ENCODE data around the gene UVSSA. TPM values are rescaled to one million over a fixed set of nuclear protein-coding genes. Genes with fewer than 3 reads are reported as not detected.
A peak's percentile ranks its signal among the peaks of the same experiment; 100 is the strongest.

UVSSA gene
- total and polyA plus RNA-seq, 2 donors (not counting 1 experiment from before 2014, with no cell fraction given), result 34.6 to 40.5 TPM

GRCh38 chr4:1404573-1405253 is 57.7 kb downstream of the UVSSA start:
- H3K27ac ChIP-seq (ENCODE audit: low read length in 2 of 2), result no peak overlapping the region
- Mint-ChIP-seq H3K9me3 (ENCODE audit: insufficient read depth) (no peaks in the 10 kb centered on the region), H3K27ac (no peak overlapping the region), H3K4me3 (no peak overlapping the region), H3K4me1 (peaks cover 7% of the 10 kb centered on the region), H3K27me3 (peaks cover 30% of the 10 kb centered on the region)
- H3K36me3 ChIP-seq (replicated peaks in 1 of 2; ENCODE audit: control extremely low read depth in 1 of 2, control insufficient read depth in 1 of 2, extremely low read depth in 1 of 2, insufficient read depth in 2 of 2, low read length in 1 of 2), result no peaks in the 10 kb centered on the region
- DNase-seq, result no peak
- no peak overlapping the region for H3K9ac ChIP-seq (ENCODE audit: low read length)
- no peak overlapping the region for H2AFZ ChIP-seq (ENCODE audit: insufficient read depth, low read depth, low read length, poor library complexity, severe bottlenecking)
- no peak for ATAC-seq (ENCODE audit: low read depth)
- POLR2A ChIA-PET, result no interaction called here
- peaks cover 0 to 76% (median 0%) of the 10 kb centered on the region in 3 donors for H3K9me3 ChIP-seq (ENCODE audit: control extremely low read depth in 1 of 3, control insufficient read depth in 2 of 3, insufficient read depth in 1 of 3, low read length in 2 of 3)
- no peaks in the 10 kb centered on the region for H3K79me2 ChIP-seq (ENCODE audit: control insufficient read depth, insufficient read depth, low read length)
- 22% methylated on average over 54 of the region's 54 CpGs for WGBS (ENCODE audit: insufficient coverage)
- TF ChIP-seq CTCF (IDR thresholded peaks at IDR 0.05) (no peak), EZH2 (IDR thresholded peaks at IDR 0.05; ENCODE audit: borderline replicate concordance, insufficient read depth, low read depth, low read length, poor library complexity, severe bottlenecking) (no peak)
- H3K4me1 ChIP-seq (ENCODE audit: control insufficient read depth in 2 of 2, insufficient read depth in 2 of 2, low read length in 2 of 2), result peaks cover 16 to 41% of the 10 kb centered on the region in 2 donors
- H3K4me2 ChIP-seq (replicated peaks; ENCODE audit: low read depth, low read length, poor library complexity, severe bottlenecking), result peak overlapping the region; percentile 56
- intact Hi-C loops (cut with micrococcal nuclease), result no loop called here
- no peaks in the 10 kb centered on the region for H4K20me1 ChIP-seq (ENCODE audit: control insufficient read depth, insufficient read depth, low read length, poor library complexity, severe bottlenecking)
- H3K4me3 ChIP-seq (ENCODE audit: control extremely low read depth in 1 of 5, extremely low read depth in 1 of 5, insufficient read depth in 1 of 5, low read depth in 2 of 5, low read length in 4 of 5), result no peak overlapping the region
- CTCF ChIA-PET, result no interaction called here
- peaks cover 0 to 77% (median 39%) of the 10 kb centered on the region in 4 experiments for H3K27me3 ChIP-seq (replicated peaks in 1 of 4; ENCODE audit: control extremely low read depth in 1 of 4, control insufficient read depth in 3 of 4, insufficient read depth in 4 of 4, low read length in 3 of 4)

- no peak overlapping the region for H2AFZ ChIP-seq (ENCODE audit: insufficient read depth, low read depth, low read length, poor library complexity, severe bottlenecking)
- peaks cover 0 to 77% (median 42%) of the 10 kb centered on the region in 4 experiments for H3K27me3 ChIP-seq (replicated peaks in 1 of 4; ENCODE audit: control extremely low read depth in 1 of 4, control insufficient read depth in 3 of 4, insufficient read depth in 4 of 4, low read length in 3 of 4)
- intact Hi-C loops (cut with micrococcal nuclease), result no loop called here
- ChIA-PET POLR2A (no interaction called here), CTCF (no interaction called here)
- no peak overlapping the region for H3K27ac ChIP-seq (ENCODE audit: low read length in 2 of 2)
- no peak for ATAC-seq (ENCODE audit: low read depth)
- no peak overlapping the region for H3K4me3 ChIP-seq (ENCODE audit: control extremely low read depth in 1 of 5, extremely low read depth in 1 of 5, insufficient read depth in 1 of 5, low read depth in 2 of 5, low read length in 4 of 5)
- peaks cover 0 to 76% (median 0%) of the 10 kb centered on the region in 3 donors for H3K9me3 ChIP-seq (ENCODE audit: control extremely low read depth in 1 of 3, control insufficient read depth in 2 of 3, insufficient read depth in 1 of 3, low read length in 2 of 3)
- Mint-ChIP-seq H3K27ac (no peak overlapping the region), H3K4me1 (peaks cover 7% of the 10 kb centered on the region), H3K9me3 (ENCODE audit: insufficient read depth) (no peaks in the 10 kb centered on the region), H3K27me3 (peaks cover 31% of the 10 kb centered on the region), H3K4me3 (peak overlapping the region; percentile 19)
- DNase-seq, result no peak
- 17% methylated on average over 23 of the region's 26 CpGs for WGBS (ENCODE audit: insufficient coverage)
- TF ChIP-seq EZH2 (IDR thresholded peaks at IDR 0.05; ENCODE audit: borderline replicate concordance, insufficient read depth, low read depth, low read length, poor library complexity, severe bottlenecking) (no peak), CTCF (IDR thresholded peaks at IDR 0.05) (no peak)
- no peaks in the 10 kb centered on the region for H3K36me3 ChIP-seq (replicated peaks in 1 of 2; ENCODE audit: control extremely low read depth in 1 of 2, control insufficient read depth in 1 of 2, extremely low read depth in 1 of 2, insufficient read depth in 2 of 2, low read length in 1 of 2)
- H3K4me2 ChIP-seq (replicated peaks; ENCODE audit: low read depth, low read length, poor library complexity, severe bottlenecking), result peak overlapping the region; percentile 56
- H3K4me1 ChIP-seq (ENCODE audit: control insufficient read depth in 2 of 2, insufficient read depth in 2 of 2, low read length in 2 of 2), result peaks cover 16 to 41% of the 10 kb centered on the region in 2 donors
- H4K20me1 ChIP-seq (ENCODE audit: control insufficient read depth, insufficient read depth, low read length, poor library complexity, severe bottlenecking), result no peaks in the 10 kb centered on the region
- no peak overlapping the region for H3K9ac ChIP-seq (ENCODE audit: low read length)
- no peaks in the 10 kb centered on the region for H3K79me2 ChIP-seq (ENCODE audit: control insufficient read depth, insufficient read depth, low read length)
Measured at GRCh38 chr4:1405254-1405635, 58.2 kb downstream of the UVSSA start.

Measured in B cell (primary cell).